Activated gamma-delta T cell (primary cell): ENCODE results near the gene FNTB.
"Not testable (repeated sequence)": the region's sequence is repeated elsewhere in the genome, so short reads cannot be mapped to it uniquely, and the experiment has no call there.

Experiments
- DNase-seq: peaks from one replicate; lab custom pipeline; 2025; lab: John Stamatoyannopoulos, UW

FNTB gene

GRCh38 chr14:65087835-65088234 is 101.1 kb downstream of the FNTB start:
- not testable (repeated sequence) for DNase-seq

- DNase-seq = no peak
These were observed 105.7 kb downstream of the FNTB start for GRCh38 chr14:65092349-65092748.

GRCh38 chr14:65095633-65096205 is 109.0 kb downstream of the FNTB start:
- DNase-seq = no peak

GRCh38 chr14:65096323-65097089 is 109.8 kb downstream of the FNTB start:
- no peak for DNase-seq

GRCh38 chr14:65098586-65098985 is 111.9 kb downstream of the FNTB start:
- DNase-seq = no peak

GRCh38 chr14:65100922-65101541 is 114.3 kb downstream of the FNTB start:
- no peak for DNase-seq

GRCh38 chr14:65101631-65102440 is 115.1 kb downstream of the FNTB start:
- peak; percentile 36 for DNase-seq

GRCh38 chr14:65102441-65103149 is 115.9 kb downstream of the FNTB start, which contains the start of gene MAX:
TSS of gene MAX (minus strand) at chr14:65102517. CDS start at chr14:65102339, 178 bp downstream.
- peak; percentile 98 for DNase-seq

- DNase-seq = no peak
These were observed 116.6 kb downstream of the FNTB start for GRCh38 chr14:65103150-65103760.

- DNase-seq = no peak
These were observed 118.1 kb downstream of the FNTB start for GRCh38 chr14:65104791-65105190.

GRCh38 chr14:65106316-65106715 is 119.6 kb downstream of the FNTB start:
- DNase-seq = no peak

GRCh38 chr14:65106736-65107135 is 120.0 kb downstream of the FNTB start:
- DNase-seq = no peak

- no peak for DNase-seq
These were observed 120.5 kb downstream of the FNTB start for GRCh38 chr14:65107200-65107599.

- DNase-seq = no peak
These were observed 122.7 kb downstream of the FNTB start for GRCh38 chr14:65109357-65109756.

GRCh38 chr14:65110525-65110924 is 123.8 kb downstream of the FNTB start:
- no peak for DNase-seq
